ENCODE measurements around the gene TERT.
"Not testable (repeated sequence)": the region's sequence is repeated elsewhere in the genome, so short reads cannot be mapped to it uniquely, and the experiment has no call there.

TERT gene

GRCh38 chr5:1268056-1268455 is 26.8 kb downstream of the TERT start:
- DNase-seq (ENCODE audit: extremely low spot score) = no peak
- TF ChIP-seq ZNF384 (IDR thresholded peaks at IDR 0.05) (no peak), CTBP1 (IDR thresholded peaks at IDR 0.05; ENCODE audit: borderline replicate concordance) (no peak), FOXK2 (IDR thresholded peaks at IDR 0.05) (no peak), TARDBP (IDR thresholded peaks at IDR 0.05) (no peak)
- ChIA-PET POLR2A (no interaction called here), CTCF (no interaction called here)

DNA sequence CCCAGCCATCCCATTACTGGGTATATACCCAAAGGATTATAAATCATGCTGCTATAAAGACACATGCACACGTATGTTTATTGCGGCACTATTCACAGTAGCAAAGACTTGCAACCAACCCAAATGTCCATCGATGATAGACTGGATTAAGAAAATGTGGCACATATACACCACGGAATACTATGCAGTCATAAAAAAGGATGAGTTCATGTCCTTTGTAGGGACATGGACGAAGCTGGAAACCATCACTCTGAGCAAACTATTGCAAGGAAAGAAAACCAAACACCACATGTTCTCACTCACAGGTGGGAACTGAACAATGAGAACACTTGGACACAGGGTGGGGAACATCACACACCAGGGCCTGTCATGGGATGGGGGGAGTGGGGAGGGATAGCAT is 27.4 kb downstream of the TERT start:
- CTCF ChIA-PET; DNase-seq (ENCODE audit: extremely low spot score); POLR2A ChIA-PET: not testable (repeated sequence)

- ChIA-PET CTCF (no interaction called here), POLR2A (no interaction called here)
- DNase-seq (ENCODE audit: extremely low spot score) = no peak
Observed at GRCh38 chr5:1266791-1267190, 28.1 kb downstream of the TERT start.

DNA sequence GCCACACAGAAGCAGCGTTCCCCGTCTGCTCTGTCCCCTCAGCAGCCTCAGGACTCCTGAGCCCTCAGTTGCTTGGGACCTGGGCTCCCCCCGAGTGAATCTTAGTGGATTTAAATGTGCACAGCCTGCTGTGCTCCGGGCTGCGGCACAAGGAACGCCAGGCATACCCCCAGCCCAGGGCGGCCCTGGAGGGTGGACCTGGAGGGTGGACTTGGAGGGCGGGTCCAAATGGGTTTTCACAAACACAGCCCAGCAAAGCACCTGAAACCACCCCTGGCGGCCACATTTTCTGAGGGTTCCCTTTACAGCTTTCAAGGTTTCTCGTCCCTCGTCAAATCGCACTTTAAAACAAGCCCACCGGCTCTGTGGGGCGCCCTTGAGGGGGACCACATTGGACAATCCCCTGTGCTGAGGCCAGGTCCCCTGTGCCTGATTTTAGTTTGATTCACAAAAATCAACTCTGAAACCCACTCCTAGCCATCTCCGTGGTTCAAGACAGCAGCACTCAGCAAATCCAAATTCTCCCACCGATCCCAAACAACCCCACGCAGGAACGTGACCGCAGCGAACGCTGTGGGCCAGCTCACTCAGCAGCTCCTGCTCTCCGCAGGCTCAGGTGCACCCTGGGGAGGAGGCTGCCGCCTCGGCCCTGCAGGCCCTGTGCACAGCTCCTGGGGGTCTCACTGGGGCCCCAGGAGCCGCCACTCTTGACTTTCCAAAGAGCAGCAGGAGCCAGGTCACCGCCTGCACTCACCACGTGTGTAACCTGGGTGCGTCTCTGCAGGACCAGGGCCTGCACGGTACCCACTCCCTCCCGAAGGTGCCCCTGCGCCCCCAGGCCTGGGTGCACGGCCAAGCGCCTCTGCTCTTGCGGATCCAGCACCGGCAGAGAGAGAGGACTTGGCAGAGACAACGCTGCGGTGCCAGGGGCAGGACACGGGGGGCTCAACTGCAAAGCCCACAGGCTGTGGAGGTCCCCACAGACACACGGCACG is 29.1 kb downstream of the TERT start:
- no peak for TF ChIP-seq SUZ12 (IDR thresholded peaks at IDR 0.05)
- no peak for TF ChIP-seq NFRKB (IDR thresholded peaks at IDR 0.05)
- TF ChIP-seq SP1 (IDR thresholded peaks at IDR 0.05) = no peak
- TF ChIP-seq CTBP1 (IDR thresholded peaks at IDR 0.05; ENCODE audit: borderline replicate concordance) = no peak
- TF ChIP-seq BHLHE40 (IDR thresholded peaks at IDR 0.05; ENCODE audit: borderline replicate concordance) = no peak
- no peak for TF ChIP-seq ARNT (IDR thresholded peaks at IDR 0.05)
- TF ChIP-seq FOXM1 (IDR thresholded peaks at IDR 0.05; ENCODE audit: borderline replicate concordance) = no peak
- TF ChIP-seq FOXA1 (IDR thresholded peaks at IDR 0.05) = no peak
- no peak for TF ChIP-seq ELF4 (IDR thresholded peaks at IDR 0.05)
- no peak for TF ChIP-seq L3MBTL2 (conservative IDR thresholded peaks at IDR 0.05)
- ChIA-PET POLR2A (no interaction called here), CTCF (no interaction called here)
- no peak for DNase-seq (ENCODE audit: extremely low spot score)

More at GRCh38 chr5:1266791-1267190, 28.1 kb downstream of the TERT start:
- TF ChIP-seq ELF4 (IDR thresholded peaks at IDR 0.05) (no peak), BHLHE40 (IDR thresholded peaks at IDR 0.05; ENCODE audit: borderline replicate concordance) (no peak)

DNA sequence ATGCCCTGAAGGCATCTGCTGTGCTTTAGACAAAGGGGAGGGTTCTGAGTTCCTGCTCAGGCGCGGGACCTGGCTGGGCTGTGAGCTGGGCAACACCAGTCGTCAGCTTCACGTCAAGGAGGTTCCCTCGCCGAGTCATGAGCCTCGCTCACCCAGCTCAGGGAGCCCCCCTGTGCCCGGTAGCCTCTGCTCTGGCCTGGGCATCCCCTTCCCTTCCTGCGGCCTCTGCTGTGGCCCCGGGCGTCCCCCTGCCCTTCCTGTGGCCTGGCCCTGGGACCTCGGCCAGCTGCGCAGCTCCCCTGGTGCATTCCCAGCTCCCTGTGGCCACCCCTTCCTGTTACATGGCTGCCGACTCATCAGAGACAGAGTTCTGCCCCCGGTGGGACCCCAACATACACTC is 29.8 kb downstream of the TERT start:
- CTCF ChIA-PET = no interaction called here
- POLR2A ChIA-PET = no interaction called here
- TF ChIP-seq L3MBTL2 (conservative IDR thresholded peaks at IDR 0.05) = no peak
- TF ChIP-seq ARNT (IDR thresholded peaks at IDR 0.05) = no peak
- TF ChIP-seq NFRKB (IDR thresholded peaks at IDR 0.05) = no peak
- no peak for TF ChIP-seq LEF1 (IDR thresholded peaks at IDR 0.05; ENCODE audit: borderline replicate concordance)
- TF ChIP-seq FOXA1 (IDR thresholded peaks at IDR 0.05) = no peak
- no peak for TF ChIP-seq CTBP1 (IDR thresholded peaks at IDR 0.05; ENCODE audit: borderline replicate concordance)
- TF ChIP-seq ELF4 (IDR thresholded peaks at IDR 0.05) = no peak
- TF ChIP-seq FOXK2 (IDR thresholded peaks at IDR 0.05) = no peak
- no peak for TF ChIP-seq SP1 (IDR thresholded peaks at IDR 0.05)
- TF ChIP-seq BHLHE40 (IDR thresholded peaks at IDR 0.05; ENCODE audit: borderline replicate concordance) = no peak
- no peak for TF ChIP-seq HDGF (IDR thresholded peaks at IDR 0.05; ENCODE audit: borderline replicate concordance)
- TF ChIP-seq SUZ12 (IDR thresholded peaks at IDR 0.05) = no peak
- no peak for TF ChIP-seq FOXM1 (IDR thresholded peaks at IDR 0.05; ENCODE audit: borderline replicate concordance)
- TF ChIP-seq, protein P1, sequence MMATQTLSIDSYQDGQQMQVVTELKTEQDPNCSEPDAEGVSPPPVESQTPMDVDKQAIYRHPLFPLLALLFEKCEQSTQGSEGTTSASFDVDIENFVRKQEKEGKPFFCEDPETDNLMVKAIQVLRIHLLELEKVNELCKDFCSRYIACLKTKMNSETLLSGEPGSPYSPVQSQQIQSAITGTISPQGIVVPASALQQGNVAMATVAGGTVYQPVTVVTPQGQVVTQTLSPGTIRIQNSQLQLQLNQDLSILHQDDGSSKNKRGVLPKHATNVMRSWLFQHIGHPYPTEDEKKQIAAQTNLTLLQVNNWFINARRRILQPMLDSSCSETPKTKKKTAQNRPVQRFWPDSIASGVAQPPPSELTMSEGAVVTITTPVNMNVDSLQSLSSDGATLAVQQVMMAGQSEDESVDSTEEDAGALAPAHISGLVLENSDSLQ (IDR thresholded peaks at IDR 0.05) = no peak
- no peak for TF ChIP-seq TARDBP (IDR thresholded peaks at IDR 0.05)
- TF ChIP-seq ZNF384 (IDR thresholded peaks at IDR 0.05) = no peak
- DNase-seq (ENCODE audit: extremely low spot score) = no peak

- CTCF ChIA-PET = no interaction called here
- no peak for DNase-seq (ENCODE audit: extremely low spot score)
- no peak for TF ChIP-seq BHLHE40 (IDR thresholded peaks at IDR 0.05; ENCODE audit: borderline replicate concordance)
- TF ChIP-seq TARDBP (IDR thresholded peaks at IDR 0.05) = no peak
- TF ChIP-seq FOXA1 (IDR thresholded peaks at IDR 0.05) = no peak
- no peak for TF ChIP-seq ELF4 (IDR thresholded peaks at IDR 0.05)
- TF ChIP-seq, protein P1 (IDR thresholded peaks at IDR 0.05) = no peak
- no peak for TF ChIP-seq NFRKB (IDR thresholded peaks at IDR 0.05)
- TF ChIP-seq HDGF (IDR thresholded peaks at IDR 0.05; ENCODE audit: borderline replicate concordance) = no peak
- no peak for TF ChIP-seq FOXM1 (IDR thresholded peaks at IDR 0.05; ENCODE audit: borderline replicate concordance)
- no peak for TF ChIP-seq LEF1 (IDR thresholded peaks at IDR 0.05; ENCODE audit: borderline replicate concordance)
- TF ChIP-seq ZNF384 (IDR thresholded peaks at IDR 0.05) = no peak
- POLR2A ChIA-PET = no interaction called here
Observed at GRCh38 chr5:1264211-1264610, 30.7 kb downstream of the TERT start.

GRCh38 chr5:1262381-1262780 is 32.5 kb downstream of the TERT start:
- CTCF ChIA-PET = no interaction called here
- DNase-seq (ENCODE audit: extremely low spot score) = no peak
- TF ChIP-seq TARDBP (IDR thresholded peaks at IDR 0.05) (no peak), ZNF384 (IDR thresholded peaks at IDR 0.05) (no peak), FOXK2 (IDR thresholded peaks at IDR 0.05) (no peak), NFRKB (IDR thresholded peaks at IDR 0.05) (no peak), BHLHE40 (IDR thresholded peaks at IDR 0.05; ENCODE audit: borderline replicate concordance) (no peak), HDGF (IDR thresholded peaks at IDR 0.05; ENCODE audit: borderline replicate concordance) (no peak), SP1 (IDR thresholded peaks at IDR 0.05) (no peak), CTBP1 (IDR thresholded peaks at IDR 0.05; ENCODE audit: borderline replicate concordance) (no peak), FOXA1 (IDR thresholded peaks at IDR 0.05) (no peak), LEF1 (IDR thresholded peaks at IDR 0.05; ENCODE audit: borderline replicate concordance) (no peak), SUZ12 (IDR thresholded peaks at IDR 0.05) (no peak), ELF4 (IDR thresholded peaks at IDR 0.05) (no peak), ARNT (IDR thresholded peaks at IDR 0.05) (no peak), L3MBTL2 (conservative IDR thresholded peaks at IDR 0.05) (no peak), FOXM1 (IDR thresholded peaks at IDR 0.05; ENCODE audit: borderline replicate concordance) (no peak)
- TF ChIP-seq, protein P1 (IDR thresholded peaks at IDR 0.05) = no peak
- POLR2A ChIA-PET = interaction anchor here (0.6 kb wide), 1 partner anchor 64 kb away, joined by 3 read pairs; no protein-coding TSS in a partner anchor

Data from HEK293T (cell line).